B cell (primary cell): Measurements from ENCODE around the gene SOCS3. TPM values are rescaled to one million over a fixed set of nuclear protein-coding genes. Genes with fewer than 3 reads are reported as not detected.

Source experiments
- ATAC-seq: fragments of 200-7000 bp; cut with Tn5 transposase; one replicate; pipeline ENCODE4 v1.10.0; 2021; ENCODE audit warnings: low read depth, mild to moderate bottlenecking, moderate number of reproducible peaks, moderate library complexity
- CTCF ChIA-PET: fragments of 350-600 bp; sonication (Branson Sonifier 250); formaldehyde crosslinking; loops from one replicate; lab custom pipeline; 2021; ENCODE audit warnings: antibody characterized with exemption, inconsistent platforms; lab: Charles Lee
- POLR2A ChIA-PET: fragments of 350-600 bp; sonication (Branson Sonifier 250); formaldehyde crosslinking; loops from one replicate; lab custom pipeline; 2021; ENCODE audit warnings: antibody characterized with exemption; lab: Charles Lee
- DNase-seq: peaks from one replicate; pipeline ENCODE4 v3.0.0; 2013
- H2AFZ ChIP-seq: 2 replicates; pipeline ENCODE4 v1.6.1; 2012; ENCODE audit warnings: mild to moderate bottlenecking, low read depth, low read length; ENCODE audit not compliant: insufficient read depth, poor library complexity, severe bottlenecking
- H3K27ac ChIP-seq, 2 donors: 1 replicate in 1 of 2; 2 replicates in 1 of 2; pipeline ENCODE4 v1.5.1; 2012 to 2013; ENCODE audit warnings: low read length in 2 of 2, mild to moderate bottlenecking in 2 of 2, moderate library complexity in 1 of 2
- H3K27me3 ChIP-seq, 4 experiments: fragments of 200-600 bp in 1 of 4; sonication (generic) in 1 of 4; replicated peaks in 1 of 4; 1 replicate in 2 of 4; 2 replicates in 2 of 4; pipeline versions ENCODE4 v1.6.1 to v1.7.0; 2013 to 2016; ENCODE audit warnings: low read length in 3 of 4, mild to moderate bottlenecking in 2 of 4, mixed read lengths in 1 of 4, moderate library complexity in 1 of 4; ENCODE audit not compliant: insufficient read depth in 4 of 4, control insufficient read depth in 3 of 4; ENCODE audit errors: control extremely low read depth in 1 of 4
- H3K36me3 ChIP-seq, 2 experiments: replicated peaks in 1 of 2; 1 replicate in 1 of 2; 2 replicates in 1 of 2; pipeline versions ENCODE4 v1.6.1 to v1.7.1; 2013; ENCODE audit warnings: low read length in 1 of 2; ENCODE audit not compliant: insufficient read depth in 2 of 2, control insufficient read depth in 1 of 2; ENCODE audit errors: control extremely low read depth in 1 of 2, extremely low read depth in 1 of 2
- H3K4me1 ChIP-seq, 2 donors: fragments of 200-600 bp in 1 of 2; sonication (generic) in 1 of 2; 1 replicate in 1 of 2; 2 replicates in 1 of 2; pipeline versions ENCODE4 v1.5.1 to v1.6.1; 2013 to 2017; ENCODE audit warnings: low read length in 2 of 2; ENCODE audit not compliant: control insufficient read depth in 2 of 2, insufficient read depth in 2 of 2
- H3K4me2 ChIP-seq: replicated peaks from 2 replicates; pipeline ENCODE3; 2012; ENCODE audit warnings: mild to moderate bottlenecking, low read depth, low read length; ENCODE audit not compliant: poor library complexity, severe bottlenecking
- H3K4me3 ChIP-seq, 5 experiments: fragments of 200-600 bp in 1 of 5; sonication (generic) in 1 of 5; 1 replicate in 3 of 5; 2 replicates in 2 of 5; pipeline versions ENCODE4 v1.5.1 to v1.7.0; 2011 to 2016; ENCODE audit warnings: low read length in 4 of 5, mild to moderate bottlenecking in 4 of 5, low read depth in 2 of 5, control low read depth in 1 of 5, moderate library complexity in 1 of 5; ENCODE audit not compliant: insufficient read depth in 1 of 5; ENCODE audit errors: control extremely low read depth in 1 of 5, extremely low read depth in 1 of 5
- H3K79me2 ChIP-seq: fragments of 200-600 bp; sonication (generic); one replicate; pipeline ENCODE4 v1.6.0; 2016; ENCODE audit warnings: low read length; ENCODE audit not compliant: control insufficient read depth, insufficient read depth
- H3K9ac ChIP-seq: fragments of 200-600 bp; sonication (generic); 2 replicates; pipeline ENCODE4 v1.6.1; 2017; ENCODE audit warnings: mild to moderate bottlenecking, low read length, moderate library complexity
- H3K9me3 ChIP-seq, 3 donors: one replicate each; pipeline versions ENCODE4 v1.6.1 to v1.7.1; 2013; ENCODE audit warnings: low read length in 2 of 3; ENCODE audit not compliant: control insufficient read depth in 2 of 3, insufficient read depth in 1 of 3; ENCODE audit errors: control extremely low read depth in 1 of 3
- H4K20me1 ChIP-seq: 2 replicates; pipeline ENCODE4 v1.6.0; 2012; ENCODE audit warnings: mild to moderate bottlenecking, low read length; ENCODE audit not compliant: insufficient read depth, control insufficient read depth, poor library complexity, severe bottlenecking
- H3K27ac Mint-ChIP-seq: one replicate; pipeline ENCODE4 v1.8.0; 2021; ENCODE audit warnings: mixed read lengths
- H3K27me3 Mint-ChIP-seq: one replicate; pipeline ENCODE4 v1.8.0; 2021; ENCODE audit warnings: mixed read lengths
- H3K4me1 Mint-ChIP-seq: one replicate; pipeline ENCODE4 v1.8.0; 2021; ENCODE audit warnings: mixed read lengths
- H3K4me3 Mint-ChIP-seq: one replicate; pipeline ENCODE4 v1.8.0; 2021; ENCODE audit warnings: mixed read lengths
- H3K9me3 Mint-ChIP-seq: one replicate; pipeline ENCODE4 v1.8.0; 2022; ENCODE audit warnings: mixed read lengths; ENCODE audit not compliant: insufficient read depth
- CTCF ChIP-seq: fragments of 200-600 bp; IDR thresholded peaks from one replicate; pipeline ENCODE4 v1.8.0; 2022; ENCODE audit warnings: antibody characterized with exemption, mild to moderate bottlenecking
- EZH2 ChIP-seq: IDR thresholded peaks from 2 replicates; pipeline ENCODE4 v1.6.1; 2012; ENCODE audit warnings: borderline replicate concordance, low read depth, mild to moderate bottlenecking, moderate library complexity, low read length; ENCODE audit not compliant: insufficient read depth, poor library complexity, severe bottlenecking
- WGBS: methylation state at CpG from one replicate; pipeline ENCODE4 v1.1.5; 2013; ENCODE audit warnings: missing lambda C conversion rate; ENCODE audit not compliant: insufficient coverage; 5-methylcytosine and 5-hydroxymethylcytosine counted together
- intact Hi-C: fragments of 100-400 bp; cut with micrococcal nuclease; formaldehyde crosslinking; loops from one replicate; pipeline ENCODE4 v1.10.0; 2022
- polyA plus RNA-seq: library from polyadenylated mRNA; depleted of rRNA; stranded (reverse); fragments of >200 nt; gene quantifications from 2 replicates; pipeline ENCODE4 v1.2.3, GENCODE V29; 2012
- total RNA-seq, 2 donors: library from RNA; stranded (reverse); fragments of 120-200 nt in 1 of 2; gene quantifications; 1 replicate in 1 of 2; 2 replicates in 1 of 2; pipeline versions ENCODE4 v1.2.3 to v1.2.4, GENCODE V29; 2013 to 2022

The SOCS3 gene
- total and polyA plus RNA-seq, 2 donors (not counting 1 experiment from before 2014, with no cell fraction given) = 41.8 to 67.6 TPM

- H3K27ac Mint-ChIP-seq = no peak overlapping the region
Observed at GRCh38 chr17:78396441-78397337, 36.8 kb upstream of the SOCS3 start.

More at GRCh38 chr17:78396441-78397337, 36.8 kb upstream of the SOCS3 start:
- intact Hi-C loops = no loop called here
- Histone ChIP-seq H3K9me3 (no peaks in the 10 kb centered on the region), H3K27ac (no peak overlapping the region), H3K79me2 (peaks cover 96% of the 10 kb centered on the region), H3K9ac (no peak overlapping the region), H3K4me1 (no peaks in the 10 kb centered on the region), H3K4me2 (no peak overlapping the region), H3K36me3 (peaks cover 0 to 84% of the 10 kb centered on the region in 2 experiments), H3K27me3 (no peaks in the 10 kb centered on the region), H3K4me3 (no peak overlapping the region), H2AFZ (no peak overlapping the region), H4K20me1 (peaks cover 82% of the 10 kb centered on the region)
- Mint-ChIP-seq H3K27me3 (no peaks in the 10 kb centered on the region), H3K9me3 (no peaks in the 10 kb centered on the region), H3K4me1 (peaks cover 11% of the 10 kb centered on the region), H3K4me3 (no peak overlapping the region)
- ChIA-PET POLR2A (no interaction called here), CTCF (interaction anchor here (0.6 kb wide), 1 partner anchor 22 kb away, joined by 3 read pairs; no protein-coding TSS in a partner anchor)
- TF ChIP-seq EZH2 = no peak
- no peak for TF ChIP-seq CTCF
- ATAC-seq (no peak), DNase-seq (no peak)
- 99% methylated on average over 9 of the region's 14 CpGs for WGBS
